IPS-NIHi7 (cell line): Measurements from ENCODE around the gene SLC22A15.
"Not testable (repeated sequence)": the region's sequence is repeated elsewhere in the genome, so short reads cannot be mapped to it uniquely, and the experiment has no call there.

Source experiments
- DNase-seq: peaks from one replicate; pipeline ENCODE4 v3.0.0; 2012; ENCODE audit warnings: mixed read lengths; ENCODE audit errors: extremely low spot score

Gene SLC22A15

GRCh38 chr1:115976062-115976920, at the start of gene SLC22A15:
Gene SLC22A15 (plus strand): TSS chr1:115976513. CDS start chr1:115976628, 115 bp downstream.
- DNase-seq = peak; percentile 69

DNA sequence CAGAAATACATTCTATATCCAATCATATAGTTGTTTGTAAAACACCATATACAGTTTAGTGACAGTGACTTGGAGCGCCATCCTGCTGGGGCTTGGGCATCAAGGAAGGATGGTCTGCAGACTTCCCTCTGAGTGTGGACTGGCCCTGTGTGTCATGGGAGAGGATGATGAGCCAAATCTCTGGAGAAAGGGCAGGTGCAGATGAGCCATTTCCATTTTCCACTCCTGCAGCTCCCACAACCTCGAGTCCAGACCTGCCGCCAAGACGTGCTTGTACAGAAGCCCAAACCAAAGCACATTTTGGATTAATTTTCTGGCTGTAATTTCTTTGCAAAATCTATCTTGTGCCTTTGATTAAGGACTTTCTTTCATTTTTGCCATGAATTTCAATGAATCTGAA, 48.3 kb upstream of the SLC22A15 start:
- no peak for DNase-seq

DNA sequence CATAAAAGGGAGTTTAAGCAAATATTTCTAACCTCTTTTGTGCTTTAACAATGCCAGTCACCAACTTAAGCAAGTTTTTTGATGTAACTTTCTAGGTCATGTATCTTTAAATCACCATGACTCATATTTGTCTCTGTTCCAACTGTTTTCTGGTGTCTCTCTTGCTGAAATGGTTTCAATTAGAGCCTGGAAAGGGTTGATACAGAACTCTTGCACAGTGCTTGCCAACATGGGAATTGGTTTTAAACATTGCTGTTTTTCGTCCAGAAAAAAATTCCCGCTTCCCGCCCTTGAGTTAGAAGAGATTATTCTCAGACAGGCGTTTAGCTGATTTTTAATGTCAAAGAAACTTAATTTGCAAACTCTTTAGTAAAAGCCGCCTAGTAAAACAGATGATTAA, 46.4 kb upstream of the SLC22A15 start:
- no peak for DNase-seq

- DNase-seq = no peak
Measured at GRCh38 chr1:115933625-115934024, 42.7 kb upstream of the SLC22A15 start.

DNA sequence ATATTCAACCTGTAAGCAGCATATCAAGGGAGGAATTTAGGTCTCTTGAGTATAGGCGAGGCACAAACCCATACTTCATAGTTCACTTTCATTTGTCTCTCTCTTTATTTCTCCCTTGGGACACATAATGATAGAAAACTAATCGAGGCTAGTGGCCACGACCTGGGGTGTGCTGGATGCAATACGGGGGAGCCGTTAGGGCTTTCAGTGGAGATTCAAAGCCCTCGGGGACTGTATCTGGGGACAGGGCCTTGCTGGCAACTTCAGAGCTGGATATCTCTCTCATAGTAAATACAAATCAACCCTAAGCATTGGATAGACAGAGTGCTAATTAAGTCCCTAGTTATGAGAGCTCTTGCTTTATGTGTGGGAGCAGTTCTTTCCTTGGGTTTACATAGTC, 36.9 kb upstream of the SLC22A15 start:
- no peak for DNase-seq

GRCh38 chr1:115946116-115946515, 30.2 kb upstream of the SLC22A15 start:
- no peak for DNase-seq

DNA sequence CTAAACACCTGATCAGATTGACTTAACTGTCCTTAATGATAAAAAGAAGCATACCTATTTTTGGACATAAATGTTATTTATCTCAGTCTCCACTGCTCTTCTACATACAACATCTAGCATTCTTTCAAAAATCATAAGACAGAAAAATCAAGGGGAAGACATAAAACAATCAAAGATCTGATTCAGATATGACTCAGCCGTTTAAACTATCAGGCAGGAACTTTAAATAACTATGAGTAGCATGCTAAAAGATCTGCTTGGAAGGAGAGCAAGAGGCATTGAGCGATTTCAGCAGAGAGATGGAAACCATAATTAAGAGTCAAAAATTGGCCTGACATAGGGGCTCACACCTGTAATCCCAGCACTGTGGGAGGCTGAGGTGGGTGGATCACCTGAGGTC, 27.2 kb upstream of the SLC22A15 start:
- DNase-seq = no peak

GRCh38 chr1:115951560-115951959, 24.8 kb upstream of the SLC22A15 start:
- no peak for DNase-seq

- no peak for DNase-seq
Measured at GRCh38 chr1:115952547-115952946, 23.8 kb upstream of the SLC22A15 start.

DNA sequence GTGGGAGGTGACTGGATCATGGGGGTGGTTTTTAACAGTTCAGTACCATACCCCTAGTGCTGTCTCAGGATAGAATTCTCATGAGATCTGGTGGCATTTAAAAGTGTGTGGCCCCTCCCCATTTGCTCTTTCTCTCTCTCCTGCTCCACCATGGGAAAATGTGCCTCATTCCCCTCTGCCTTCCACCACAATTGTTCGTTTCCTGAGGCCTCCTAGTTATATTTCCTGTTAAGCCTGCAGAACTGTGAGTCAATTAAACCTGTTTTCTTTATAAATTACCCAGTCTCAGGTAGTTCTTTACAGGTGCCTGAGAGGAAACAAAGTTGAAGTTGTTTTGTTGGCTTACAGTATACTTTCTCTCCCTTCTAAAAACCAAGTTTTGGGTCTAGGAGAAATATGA, 23.1 kb upstream of the SLC22A15 start:
- no peak for DNase-seq

- no peak for DNase-seq
Measured at GRCh38 chr1:115954684-115955083, 21.6 kb upstream of the SLC22A15 start.

DNA sequence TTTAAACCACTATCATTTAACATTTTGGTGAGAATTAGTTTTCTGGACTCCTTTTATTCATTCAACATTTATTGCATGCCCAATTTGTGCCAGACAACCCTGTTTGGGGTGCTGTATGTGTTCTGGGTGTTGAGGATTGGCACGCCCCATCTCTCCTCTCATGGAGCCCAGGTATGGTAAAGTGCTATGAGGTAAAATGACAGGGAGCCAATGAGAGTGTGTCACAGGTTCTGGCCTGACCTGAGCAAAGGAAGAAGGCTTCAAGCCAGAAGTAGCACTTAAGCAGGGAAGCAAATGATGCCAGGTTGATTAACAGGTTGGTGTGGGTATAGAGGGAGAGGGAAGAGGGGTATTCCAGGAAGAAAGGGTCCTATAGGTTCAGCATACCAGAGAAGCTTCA, 21.1 kb upstream of the SLC22A15 start:
- no peak for DNase-seq

DNA sequence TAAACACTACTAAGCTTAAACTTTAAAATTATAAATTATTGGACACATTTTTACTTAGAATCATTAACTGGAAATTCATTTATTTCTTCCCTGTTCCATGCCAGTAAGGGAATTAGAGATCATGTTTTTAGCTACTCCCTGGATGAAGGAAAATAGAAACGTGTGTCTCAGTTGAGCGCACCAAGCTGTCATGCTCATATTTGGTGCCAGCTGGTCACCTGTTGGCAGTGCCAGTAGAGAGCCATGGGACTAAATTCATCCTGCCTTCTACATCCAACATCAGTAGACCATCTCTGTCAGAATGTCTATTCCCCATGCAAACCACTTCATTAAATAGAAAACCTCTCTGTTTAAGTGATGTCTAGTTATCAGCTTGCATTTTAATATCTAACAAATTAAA, 17.4 kb upstream of the SLC22A15 start:
- no peak for DNase-seq

GRCh38 chr1:115969509-115969908, 6.8 kb upstream of the SLC22A15 start:
- peak; percentile 91 for DNase-seq

GRCh38 chr1:115971778-115972177, 4.5 kb upstream of the SLC22A15 start:
- DNase-seq = not testable (repeated sequence)

DNA sequence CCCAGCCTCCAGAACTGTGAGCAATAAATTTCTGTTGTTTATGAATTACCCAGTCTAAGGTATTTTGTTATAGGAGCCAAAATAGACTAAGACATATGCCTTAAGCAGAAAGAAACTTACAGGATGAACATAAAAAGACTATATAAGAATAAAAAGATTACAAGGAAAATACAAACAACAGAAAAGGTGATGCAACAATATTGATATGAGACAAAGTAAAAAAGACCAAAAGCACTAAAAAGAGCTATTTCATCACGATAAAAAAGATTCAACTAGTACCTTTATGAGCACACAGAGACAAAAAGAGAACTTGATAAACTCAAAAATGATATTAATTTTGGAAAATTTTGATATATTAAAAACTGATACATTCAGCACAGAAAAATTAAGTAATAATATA, 3.2 kb upstream of the SLC22A15 start:
- no peak for DNase-seq

DNA sequence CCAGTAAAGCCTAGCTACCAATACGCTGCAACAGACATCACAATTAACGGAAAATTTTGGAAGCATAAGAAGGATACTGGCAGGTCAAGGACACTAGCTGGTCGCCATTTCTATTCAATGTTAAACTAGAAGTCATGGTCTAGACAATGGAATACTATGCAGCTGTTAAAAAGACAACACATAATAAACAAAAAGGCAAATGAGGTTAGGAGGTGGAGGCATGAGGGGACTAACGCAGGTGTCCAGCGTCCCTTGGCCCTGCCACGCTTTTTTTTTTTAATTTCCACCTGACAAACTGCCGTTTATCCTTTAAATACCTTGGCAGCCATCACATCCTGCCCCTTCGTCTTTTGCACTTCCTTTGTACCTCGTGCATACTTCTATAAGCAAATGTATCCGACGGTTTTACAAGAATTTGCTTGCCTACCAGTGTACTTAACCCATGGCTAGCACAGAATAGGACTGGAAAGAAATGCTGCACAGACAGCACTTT, 698 bp upstream of the SLC22A15 start:
- DNase-seq = no peak

- no peak for DNase-seq
Measured at GRCh38 chr1:115976921-115977498, 697 bp downstream of the SLC22A15 start.

DNA sequence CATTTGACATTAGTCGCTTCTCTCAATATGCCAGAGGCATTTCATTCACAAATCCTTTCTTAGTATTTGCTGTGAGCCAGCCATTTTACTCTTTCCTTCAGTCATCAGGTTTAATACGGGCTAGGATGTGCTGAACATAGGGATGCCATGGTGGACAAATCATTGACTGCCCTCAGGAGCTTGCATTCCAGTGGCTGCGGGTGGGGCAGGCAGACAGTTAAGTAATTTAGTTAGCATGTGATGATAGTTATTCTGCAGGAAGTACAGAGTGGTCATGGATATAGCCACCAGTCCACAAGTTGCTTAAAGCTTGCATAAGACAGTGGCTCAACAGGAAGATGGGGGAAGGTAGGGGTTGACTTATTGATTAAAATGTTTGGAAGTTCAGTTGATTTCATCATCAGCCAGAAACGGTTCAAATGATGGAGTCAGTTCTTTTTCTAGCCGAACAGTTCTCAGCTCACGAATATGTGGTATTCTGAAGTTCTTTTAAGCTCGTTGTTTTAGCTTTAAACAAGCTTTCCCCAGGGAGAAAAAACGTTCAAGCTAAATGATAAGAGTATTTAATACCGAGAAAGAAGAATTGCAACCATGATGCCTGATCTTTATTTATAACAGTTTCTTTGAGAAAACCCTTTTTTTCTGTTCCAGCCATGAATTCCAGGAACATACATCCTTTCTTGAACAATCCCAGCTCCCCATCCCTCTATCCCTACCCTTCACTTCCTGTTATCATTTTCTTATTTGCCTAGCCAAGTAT, 1.4 kb downstream of the SLC22A15 start:
- DNase-seq = no peak

DNA sequence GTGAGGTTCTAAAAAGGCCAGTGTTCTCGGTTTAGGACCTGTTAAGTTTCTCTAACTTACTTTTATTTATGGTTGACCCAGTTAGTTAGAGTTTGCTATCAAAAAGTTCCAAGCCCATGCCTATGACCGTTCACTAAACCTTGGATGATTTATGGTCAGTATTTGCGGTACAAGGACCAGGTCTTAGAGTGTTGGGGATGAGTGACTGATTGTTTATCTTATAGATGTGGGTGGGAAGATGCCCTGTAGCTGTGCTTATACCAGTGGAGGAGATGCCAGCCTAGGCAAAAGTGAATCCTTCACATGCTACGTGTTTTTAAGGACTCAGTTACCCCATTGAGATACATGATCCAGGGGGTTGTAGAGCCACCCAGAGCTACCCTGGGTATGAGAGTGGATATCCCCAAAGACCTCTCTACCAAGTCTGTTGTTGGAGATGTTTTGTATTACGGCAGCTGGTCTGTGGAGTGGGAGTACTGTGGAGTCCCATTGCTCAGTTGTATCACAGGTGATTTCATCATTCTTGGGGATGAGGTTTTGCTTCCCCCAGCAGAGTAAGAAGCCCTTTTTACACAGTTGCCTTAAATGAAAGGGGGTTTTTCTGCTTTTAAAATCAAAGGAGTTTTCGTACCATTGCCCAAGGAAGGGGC, 2.1 kb downstream of the SLC22A15 start:
- DNase-seq = no peak

DNA sequence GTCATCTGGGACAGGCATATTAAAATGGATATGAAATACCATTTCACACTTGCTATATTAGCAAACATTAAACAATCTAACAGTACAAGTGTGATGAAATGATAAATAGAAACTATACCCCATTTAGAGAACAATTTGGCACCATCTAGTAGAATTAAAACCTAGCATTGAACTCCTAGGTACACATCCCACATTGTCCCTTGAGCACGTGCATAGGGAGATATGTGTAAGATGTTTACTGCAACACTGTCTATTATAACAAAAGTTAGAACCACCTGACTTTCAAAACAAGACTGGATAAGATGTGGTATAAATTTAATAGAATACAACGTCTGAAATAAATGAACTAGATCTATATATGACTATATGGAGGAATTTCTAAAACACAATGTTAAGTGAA, 3.8 kb downstream of the SLC22A15 start:
- DNase-seq = no peak
